A549 (cell line): ENCODE measurements around the gene GMDS.

Experiments
- CEBPB ChIP-seq, 2 experiments: fragments of >200 bp in 1 of 2; sonication (Bioruptor Twin) in 1 of 2; formaldehyde crosslinking in 1 of 2; IDR thresholded peaks; 2 replicates each; pipeline ENCODE4 v1.6.1; 2012 to 2016
- ELK1 ChIP-seq: fragments of 150-350 bp; IDR thresholded peaks from 2 replicates; pipeline ENCODE4 v1.6.1; 2014; ENCODE audit warnings: low read depth, mild to moderate bottlenecking, low read length
- EP300 ChIP-seq, 2 experiments: fragments of >200 bp; sonication (Bioruptor Twin); formaldehyde crosslinking; IDR thresholded peaks; 2 replicates in 1 of 2; 3 replicates in 1 of 2; pipeline ENCODE4 v1.6.1; 2016 to 2017
- GATA3 ChIP-seq: IDR thresholded peaks from 2 replicates; pipeline ENCODE4 v1.6.1; 2012; ENCODE audit warnings: borderline replicate concordance
- HDAC2 ChIP-seq: fragments of 200-600 bp; sonication (generic); IDR thresholded peaks from 2 replicates; pipeline ENCODE4 v1.6.1; 2016
- POLR2A ChIP-seq: IDR thresholded peaks from 2 replicates; pipeline ENCODE4 v1.6.1; 2012; ENCODE audit warnings: mild to moderate bottlenecking, low read length
- RAD21 ChIP-seq, 2 experiments: fragments of >200 bp in 1 of 2; sonication (Bioruptor Twin) in 1 of 2; formaldehyde crosslinking in 1 of 2; IDR thresholded peaks in 1 of 2; conservative IDR thresholded peaks in 1 of 2; 2 replicates in 1 of 2; 3 replicates in 1 of 2; pipeline ENCODE4 v1.6.1; 2012 to 2018; ENCODE audit warnings: inconsistent platforms in 1 of 2
- REST ChIP-seq: fragments of 200-600 bp; sonication (generic); IDR thresholded peaks from 2 replicates; pipeline ENCODE4 v1.6.1; 2016; ENCODE audit warnings: antibody characterized with exemption, mild to moderate bottlenecking, moderate library complexity
- SMC3 ChIP-seq: fragments of >200 bp; sonication (Bioruptor Twin); formaldehyde crosslinking; IDR thresholded peaks from 3 replicates; pipeline ENCODE4 v1.6.1; 2018; ENCODE audit warnings: inconsistent platforms
- ZSCAN20 ChIP-seq: fragments of 250-450 bp; sonication (Bioruptor Pico); IDR thresholded peaks from 2 replicates; pipeline ENCODE4 v1.8.0; 2022; ENCODE audit warnings: mild to moderate bottlenecking, moderate library complexity
- TF ChIP-seq, protein P1 (sequence below): IDR thresholded peaks from 2 replicates; pipeline ENCODE4 v1.6.1; 2012
- TF ChIP-seq, protein P2 (sequence below): fragments of >200 bp; sonication (Bioruptor Twin); formaldehyde crosslinking; IDR thresholded peaks from 3 replicates; pipeline ENCODE4 v1.5.1; 2016

- TF ChIP-seq EP300 (IDR thresholded peaks at IDR 0.05) (no peak), HDAC2 (no peak), ZSCAN20 (CRISPR knock-in tag) (no peak), GATA3 (no peak), ELK1 (no peak), SMC3 (no peak), RAD21 (conservative IDR thresholded peaks at IDR 0.05 in 1 of 2, IDR thresholded peaks at IDR 0.05 in 1 of 2) (no peak), POLR2A (no peak), REST (no peak), CEBPB (IDR thresholded peaks at IDR 0.05) (no peak)
- TF ChIP-seq, protein P1, sequence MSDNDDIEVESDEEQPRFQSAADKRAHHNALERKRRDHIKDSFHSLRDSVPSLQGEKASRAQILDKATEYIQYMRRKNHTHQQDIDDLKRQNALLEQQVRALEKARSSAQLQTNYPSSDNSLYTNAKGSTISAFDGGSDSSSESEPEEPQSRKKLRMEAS: no peak
- TF ChIP-seq, protein P2, sequence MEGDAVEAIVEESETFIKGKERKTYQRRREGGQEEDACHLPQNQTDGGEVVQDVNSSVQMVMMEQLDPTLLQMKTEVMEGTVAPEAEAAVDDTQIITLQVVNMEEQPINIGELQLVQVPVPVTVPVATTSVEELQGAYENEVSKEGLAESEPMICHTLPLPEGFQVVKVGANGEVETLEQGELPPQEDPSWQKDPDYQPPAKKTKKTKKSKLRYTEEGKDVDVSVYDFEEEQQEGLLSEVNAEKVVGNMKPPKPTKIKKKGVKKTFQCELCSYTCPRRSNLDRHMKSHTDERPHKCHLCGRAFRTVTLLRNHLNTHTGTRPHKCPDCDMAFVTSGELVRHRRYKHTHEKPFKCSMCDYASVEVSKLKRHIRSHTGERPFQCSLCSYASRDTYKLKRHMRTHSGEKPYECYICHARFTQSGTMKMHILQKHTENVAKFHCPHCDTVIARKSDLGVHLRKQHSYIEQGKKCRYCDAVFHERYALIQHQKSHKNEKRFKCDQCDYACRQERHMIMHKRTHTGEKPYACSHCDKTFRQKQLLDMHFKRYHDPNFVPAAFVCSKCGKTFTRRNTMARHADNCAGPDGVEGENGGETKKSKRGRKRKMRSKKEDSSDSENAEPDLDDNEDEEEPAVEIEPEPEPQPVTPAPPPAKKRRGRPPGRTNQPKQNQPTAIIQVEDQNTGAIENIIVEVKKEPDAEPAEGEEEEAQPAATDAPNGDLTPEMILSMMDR: no peak
These were observed 83.3 kb downstream of the GMDS start for GRCh38 chr6:2162079-2162445.
